Dendritic cell treated with granulocyte-macrophage colony-stimulating factor and Interleukin-4, amounts not matched to agents 40 ng/mL and 50 ng/mL, for 4 days (primary cell): ENCODE measurements around the gene POC1A.
A peak's percentile ranks its signal among the peaks of the same experiment; 100 is the strongest.

Source experiments
- H3K27ac Mint-ChIP-seq: one replicate; pipeline ENCODE4 v1.8.0; 2022; ENCODE audit warnings: mild to moderate bottlenecking, mixed read lengths
- H3K27me3 Mint-ChIP-seq: one replicate; pipeline ENCODE4 v1.8.0; 2022; ENCODE audit warnings: mild to moderate bottlenecking, mixed read lengths
- H3K36me3 Mint-ChIP-seq: one replicate; pipeline ENCODE4 v1.8.0; 2022; ENCODE audit warnings: low read depth, mixed read lengths
- H3K4me1 Mint-ChIP-seq: one replicate; pipeline ENCODE4 v1.8.0; 2022; ENCODE audit warnings: low read depth, mixed read lengths
- H3K4me3 Mint-ChIP-seq: one replicate; pipeline ENCODE4 v1.8.0; 2022; ENCODE audit warnings: mild to moderate bottlenecking, moderate library complexity, mixed read lengths
- H3K9me3 Mint-ChIP-seq: one replicate; pipeline ENCODE4 v1.8.0; 2022; ENCODE audit warnings: mixed read lengths
- intact Hi-C: fragments of 100-400 bp; cut with micrococcal nuclease; formaldehyde crosslinking; loops from one replicate; pipeline ENCODE4 v1.15.0; 2022

Gene POC1A

GRCh38 chr3:52083556-52084087 is 70.6 kb downstream of the POC1A start:
- H3K36me3 Mint-ChIP-seq, result no peaks in the 10 kb centered on the region
- intact Hi-C loops, result no loop called here
- no peak overlapping the region for H3K4me3 Mint-ChIP-seq
- no peak overlapping the region for H3K27ac Mint-ChIP-seq
- no peaks in the 10 kb centered on the region for H3K9me3 Mint-ChIP-seq
- H3K4me1 Mint-ChIP-seq, result peaks cover 53% of the 10 kb centered on the region
- no peaks in the 10 kb centered on the region for H3K27me3 Mint-ChIP-seq

- H3K4me1 Mint-ChIP-seq, result peaks cover 48% of the 10 kb centered on the region
- intact Hi-C loops, result no loop called here
Observed at GRCh38 chr3:52082951-52083350, 71.3 kb downstream of the POC1A start.

GRCh38 chr3:52080830-52081719 is 73.1 kb downstream of the POC1A start:
- Mint-ChIP-seq H3K27ac (no peak overlapping the region), H3K27me3 (no peaks in the 10 kb centered on the region), H3K4me1 (peaks cover 39% of the 10 kb centered on the region), H3K4me3 (no peak overlapping the region), H3K9me3 (no peaks in the 10 kb centered on the region), H3K36me3 (no peaks in the 10 kb centered on the region)
- intact Hi-C loops, result no loop called here

More at GRCh38 chr3:52082951-52083350, 71.3 kb downstream of the POC1A start:
- no peaks in the 10 kb centered on the region for H3K9me3 Mint-ChIP-seq
- no peaks in the 10 kb centered on the region for H3K27me3 Mint-ChIP-seq
- no peaks in the 10 kb centered on the region for H3K36me3 Mint-ChIP-seq
- no peak overlapping the region for H3K4me3 Mint-ChIP-seq
- no peak overlapping the region for H3K27ac Mint-ChIP-seq

- intact Hi-C loops, result no loop called here
- Mint-ChIP-seq H3K27ac (no peak overlapping the region), H3K4me1 (peaks cover 27% of the 10 kb centered on the region), H3K9me3 (no peaks in the 10 kb centered on the region), H3K36me3 (peaks cover under 1% of the 10 kb centered on the region), H3K4me3 (no peak overlapping the region), H3K27me3 (no peaks in the 10 kb centered on the region)
Observed at GRCh38 chr3:52079958-52080357, 74.3 kb downstream of the POC1A start.

GRCh38 chr3:52078781-52079560 is 75.3 kb downstream of the POC1A start:
- intact Hi-C loops, result no loop called here
- no peaks in the 10 kb centered on the region for H3K9me3 Mint-ChIP-seq
- H3K4me1 Mint-ChIP-seq, result peaks cover 29% of the 10 kb centered on the region
- peaks cover 10% of the 10 kb centered on the region for H3K36me3 Mint-ChIP-seq
- H3K27me3 Mint-ChIP-seq, result no peaks in the 10 kb centered on the region
- H3K4me3 Mint-ChIP-seq, result no peak overlapping the region
- no peak overlapping the region for H3K27ac Mint-ChIP-seq

GRCh38 chr3:52077925-52078324 is 76.3 kb downstream of the POC1A start:
- intact Hi-C loops, result no loop called here
- H3K36me3 Mint-ChIP-seq, result peaks cover 10% of the 10 kb centered on the region
- no peak overlapping the region for H3K4me3 Mint-ChIP-seq
- H3K9me3 Mint-ChIP-seq, result no peaks in the 10 kb centered on the region
- peaks cover 31% of the 10 kb centered on the region for H3K4me1 Mint-ChIP-seq
- H3K27ac Mint-ChIP-seq, result no peak overlapping the region
- H3K27me3 Mint-ChIP-seq, result no peaks in the 10 kb centered on the region

- Mint-ChIP-seq H3K27ac (no peak overlapping the region), H3K4me1 (peaks cover 33% of the 10 kb centered on the region), H3K4me3 (no peak overlapping the region), H3K36me3 (peaks cover 10% of the 10 kb centered on the region), H3K9me3 (no peaks in the 10 kb centered on the region), H3K27me3 (no peaks in the 10 kb centered on the region)
- intact Hi-C loops, result no loop called here
Observed at GRCh38 chr3:52076896-52077780, 77.1 kb downstream of the POC1A start.

GRCh38 chr3:52073490-52073889 is 80.7 kb downstream of the POC1A start:
- Mint-ChIP-seq H3K9me3 (no peaks in the 10 kb centered on the region), H3K36me3 (peaks cover 10% of the 10 kb centered on the region), H3K4me3 (no peak overlapping the region), H3K27ac (no peak overlapping the region), H3K27me3 (no peaks in the 10 kb centered on the region), H3K4me1 (peaks cover 63% of the 10 kb centered on the region)
- intact Hi-C loops, result no loop called here

GRCh38 chr3:52072471-52072870 is 81.8 kb downstream of the POC1A start:
- no peaks in the 10 kb centered on the region for H3K9me3 Mint-ChIP-seq
- no peak overlapping the region for H3K27ac Mint-ChIP-seq
- intact Hi-C loops, result no loop called here
- no peak overlapping the region for H3K4me3 Mint-ChIP-seq
- H3K4me1 Mint-ChIP-seq, result peaks cover 68% of the 10 kb centered on the region
- no peaks in the 10 kb centered on the region for H3K27me3 Mint-ChIP-seq
- H3K36me3 Mint-ChIP-seq, result peaks cover 10% of the 10 kb centered on the region

- H3K4me1 Mint-ChIP-seq, result peaks cover 71% of the 10 kb centered on the region
- H3K36me3 Mint-ChIP-seq, result peaks cover 10% of the 10 kb centered on the region
- H3K9me3 Mint-ChIP-seq, result no peaks in the 10 kb centered on the region
- no peak overlapping the region for H3K4me3 Mint-ChIP-seq
- no peak overlapping the region for H3K27ac Mint-ChIP-seq
- intact Hi-C loops, result no loop called here
- no peaks in the 10 kb centered on the region for H3K27me3 Mint-ChIP-seq
Observed at GRCh38 chr3:52072020-52072419, 82.2 kb downstream of the POC1A start.

- H3K4me3 Mint-ChIP-seq, result no peak overlapping the region
- H3K9me3 Mint-ChIP-seq, result no peaks in the 10 kb centered on the region
- intact Hi-C loops, result loop anchor here (1.0 kb wide), 1 partner anchor 18 kb away; no protein-coding TSS in a partner anchor
- peaks cover 2% of the 10 kb centered on the region for H3K27me3 Mint-ChIP-seq
- peak overlapping the region; percentile 76 for H3K27ac Mint-ChIP-seq
- H3K4me1 Mint-ChIP-seq, result peaks cover 68% of the 10 kb centered on the region
- H3K36me3 Mint-ChIP-seq, result peaks cover 10% of the 10 kb centered on the region
Observed at GRCh38 chr3:52070724-52071621, 83.2 kb downstream of the POC1A start.

- Mint-ChIP-seq H3K36me3 (peaks cover 8% of the 10 kb centered on the region), H3K27me3 (peaks cover 2% of the 10 kb centered on the region), H3K9me3 (no peaks in the 10 kb centered on the region), H3K27ac (peak overlapping the region; percentile 71), H3K4me3 (no peak overlapping the region), H3K4me1 (peaks cover 79% of the 10 kb centered on the region)
- intact Hi-C loops, result loop anchor here (1.0 kb wide), 1 partner anchor 17 kb away; no protein-coding TSS in a partner anchor
Observed at GRCh38 chr3:52069855-52070254, 84.4 kb downstream of the POC1A start.
